HepG2 (cell line): ENCODE results near the gene SLC6A9.

Experiments used
- ARID2 ChIP-seq: sonication (generic); formaldehyde crosslinking; IDR thresholded peaks from 2 replicates; pipeline ENCODE4 v1.8.1; 2022; ENCODE audit warnings: mild to moderate bottlenecking, missing genetic modification reagents, borderline replicate concordance
- ASH2L ChIP-seq: fragments of 300-600, 200-600 bp; sonication (generic); IDR thresholded peaks from 2 replicates; pipeline ENCODE4 v1.7.0; 2017; ENCODE audit warnings: low read depth, mild to moderate bottlenecking, moderate library complexity, mixed read lengths, low read length; ENCODE audit not compliant: insufficient read length
- ATF3 ChIP-seq: sonication (generic); formaldehyde crosslinking; IDR thresholded peaks from 2 replicates; pipeline ENCODE4 v1.4.0; 2020; ENCODE audit warnings: missing genetic modification reagents
- CTCF ChIP-seq: sonication (generic); formaldehyde crosslinking; IDR thresholded peaks from 2 replicates; pipeline ENCODE4 v1.5.0; 2020; ENCODE audit warnings: mild to moderate bottlenecking, missing genetic modification reagents, moderate library complexity
- FOSL2 ChIP-seq: sonication (generic); formaldehyde crosslinking; IDR thresholded peaks from 2 replicates; pipeline ENCODE4 v1.4.0; 2020; ENCODE audit warnings: missing genetic modification reagents
- MTERF4 ChIP-seq: sonication (generic); formaldehyde crosslinking; IDR thresholded peaks from 2 replicates; pipeline ENCODE4 v1.8.0; 2023; ENCODE audit warnings: mild to moderate bottlenecking, missing genetic modification reagents
- PBX3 ChIP-seq: sonication (generic); formaldehyde crosslinking; IDR thresholded peaks from 2 replicates; pipeline ENCODE4 v1.8.1; 2023; ENCODE audit warnings: missing genetic modification reagents, inconsistent platforms, borderline replicate concordance
- RAD21 ChIP-seq: fragments of 450-650 bp; formaldehyde crosslinking; IDR thresholded peaks from 2 replicates; pipeline ENCODE4 v1.5.0; 2020; ENCODE audit warnings: mild to moderate bottlenecking
- RNF2 ChIP-seq: fragments of 450-650 bp; conservative IDR thresholded peaks from 2 replicates; pipeline ENCODE4 v1.6.1; 2016; ENCODE audit warnings: low read depth
- ZBTB21 ChIP-seq: sonication (generic); formaldehyde crosslinking; IDR thresholded peaks from 2 replicates; pipeline ENCODE4 v1.4.0; 2020; ENCODE audit warnings: missing genetic modification reagents
- ZNF24 ChIP-seq: fragments of 450-650 bp; IDR thresholded peaks from 2 replicates; pipeline ENCODE4 v1.6.1; 2017; ENCODE audit warnings: antibody characterized with exemption, mild to moderate bottlenecking

- TF ChIP-seq ARID2 (no peak), ATF3 (CRISPR knock-in tag) (no peak), FOSL2 (CRISPR knock-in tag) (no peak), RNF2 (no peak), RAD21 (CRISPR knock-in tag) (no peak), CTCF (no peak), ZNF24 (no peak), ASH2L (no peak), PBX3 (no peak), MTERF4 (CRISPR knock-in tag) (no peak), ZBTB21 (CRISPR knock-in tag) (no peak)
Measured at GRCh38 chr1:43953361-43953760, 77.9 kb downstream of the SLC6A9 start.
